ENCODE measurements around the gene ITFG2.

Gene ITFG2

GRCh38 chr12:2829275-2829674, 16.8 kb downstream of the ITFG2 start:
- in situ Hi-C loops (cut with HindIII; ENCODE audit: low sequenced_read_pairs): no loop called here

GRCh38 chr12:2832550-2833127, 20.2 kb downstream of the ITFG2 start:
- in situ Hi-C loops (cut with HindIII; ENCODE audit: low sequenced_read_pairs): no loop called here

GRCh38 chr12:2833327-2833726, 20.9 kb downstream of the ITFG2 start:
- in situ Hi-C loops (cut with HindIII; ENCODE audit: low sequenced_read_pairs): no loop called here

GRCh38 chr12:2833810-2834209, 21.3 kb downstream of the ITFG2 start:
- in situ Hi-C loops (cut with HindIII; ENCODE audit: low sequenced_read_pairs): no loop called here

GRCh38 chr12:2834581-2835491, 22.4 kb downstream of the ITFG2 start, which contains the start of gene NRIP2:
Gene NRIP2, minus strand, starts transcription at chr12:2835035. Its CDS starts 52 bp downstream, at chr12:2834983.
- in situ Hi-C loops (cut with HindIII; ENCODE audit: low sequenced_read_pairs): no loop called here

- in situ Hi-C loops (cut with HindIII; ENCODE audit: low sequenced_read_pairs): no loop called here
Measured at GRCh38 chr12:2835691-2836403, 23.4 kb downstream of the ITFG2 start.

- in situ Hi-C loops (cut with HindIII; ENCODE audit: low sequenced_read_pairs): no loop called here
Measured at GRCh38 chr12:2836574-2836973, 24.1 kb downstream of the ITFG2 start.

- in situ Hi-C loops (cut with HindIII; ENCODE audit: low sequenced_read_pairs): no loop called here
Measured at GRCh38 chr12:2841056-2841650, 28.7 kb downstream of the ITFG2 start.

- in situ Hi-C loops (cut with HindIII; ENCODE audit: low sequenced_read_pairs): no loop called here
Measured at GRCh38 chr12:2842948-2843347, 30.5 kb downstream of the ITFG2 start.

- in situ Hi-C loops (cut with HindIII; ENCODE audit: low sequenced_read_pairs): no loop called here
Measured at GRCh38 chr12:2844786-2845185, 32.3 kb downstream of the ITFG2 start.

- in situ Hi-C loops (cut with HindIII; ENCODE audit: low sequenced_read_pairs): no loop called here
Measured at GRCh38 chr12:2845280-2845679, 32.8 kb downstream of the ITFG2 start.

- in situ Hi-C loops (cut with HindIII; ENCODE audit: low sequenced_read_pairs): no loop called here
Measured at GRCh38 chr12:2851931-2852330, 39.5 kb downstream of the ITFG2 start.

GRCh38 chr12:2853626-2854025, 41.2 kb downstream of the ITFG2 start:
- in situ Hi-C loops (cut with HindIII; ENCODE audit: low sequenced_read_pairs): no loop called here

GRCh38 chr12:2854669-2855453, 42.4 kb downstream of the ITFG2 start:
- in situ Hi-C loops (cut with HindIII; ENCODE audit: low sequenced_read_pairs): no loop called here

GRCh38 chr12:2855546-2855945, 43.1 kb downstream of the ITFG2 start:
- in situ Hi-C loops (cut with HindIII; ENCODE audit: low sequenced_read_pairs): no loop called here

- in situ Hi-C loops (cut with HindIII; ENCODE audit: low sequenced_read_pairs): no loop called here
Measured at GRCh38 chr12:2856051-2856450, 43.6 kb downstream of the ITFG2 start.

GRCh38 chr12:2857021-2857431, 44.6 kb downstream of the ITFG2 start, which contains the start of gene TEX52:
Gene TEX52, minus strand, starts transcription at chr12:2857039. Its CDS starts 13 bp downstream, at chr12:2857026.
- in situ Hi-C loops (cut with HindIII; ENCODE audit: low sequenced_read_pairs): no loop called here

GRCh38 chr12:2857576-2857975, 45.1 kb downstream of the ITFG2 start:
- in situ Hi-C loops (cut with HindIII; ENCODE audit: low sequenced_read_pairs): no loop called here

- in situ Hi-C loops (cut with HindIII; ENCODE audit: low sequenced_read_pairs): no loop called here
Measured at GRCh38 chr12:2858334-2858733, 45.9 kb downstream of the ITFG2 start.

- in situ Hi-C loops (cut with HindIII; ENCODE audit: low sequenced_read_pairs): no loop called here
Measured at GRCh38 chr12:2858944-2859421, 46.5 kb downstream of the ITFG2 start.
